NCI-H187 treated with DMSO at 0.1 percent for 48 hours (cell line): ENCODE results near the gene SLC66A2.
"Not testable (repeated sequence)": the region's sequence is repeated elsewhere in the genome, so short reads cannot be mapped to it uniquely, and the experiment has no call there.

Experiments
- DNase-seq: peaks from one replicate; lab custom pipeline; 2025; lab: John Stamatoyannopoulos, UW

The SLC66A2 gene

DNA sequence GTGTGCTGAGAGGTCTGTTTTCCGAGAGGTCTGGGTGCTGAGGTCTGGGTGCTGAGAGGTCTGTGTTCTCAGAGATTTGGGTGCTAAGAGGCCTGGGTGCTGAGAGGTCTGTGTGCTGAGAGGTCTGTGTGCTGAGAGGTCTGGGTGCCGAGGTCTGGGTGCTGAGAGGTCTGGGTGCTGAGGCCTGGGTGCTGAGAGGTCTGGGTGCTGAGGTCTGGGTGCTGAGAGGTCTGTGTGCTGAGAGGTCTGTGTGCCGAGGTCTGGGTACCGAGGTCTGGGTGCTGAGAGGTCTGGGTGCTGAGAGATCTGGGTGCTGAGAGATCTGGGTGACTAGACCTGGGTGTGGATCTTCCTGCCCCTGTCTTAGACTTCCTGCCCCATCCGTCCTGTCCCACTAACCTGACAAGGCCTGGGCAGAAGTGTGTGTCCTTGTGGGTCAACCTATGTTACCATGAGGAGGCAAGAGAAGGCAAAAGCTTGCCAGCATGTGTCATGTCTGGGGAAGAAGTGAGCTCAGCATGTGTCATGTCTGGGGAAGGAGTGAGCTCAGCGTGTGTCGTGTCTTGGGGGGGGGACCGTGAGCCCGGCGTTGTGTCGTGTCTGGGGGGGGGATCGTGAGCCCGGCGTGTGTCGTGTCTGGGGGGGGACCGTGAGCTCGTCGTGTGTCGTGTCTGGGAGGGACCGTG is 84.4 kb downstream of the SLC66A2 start:
- DNase-seq: no peak

DNA sequence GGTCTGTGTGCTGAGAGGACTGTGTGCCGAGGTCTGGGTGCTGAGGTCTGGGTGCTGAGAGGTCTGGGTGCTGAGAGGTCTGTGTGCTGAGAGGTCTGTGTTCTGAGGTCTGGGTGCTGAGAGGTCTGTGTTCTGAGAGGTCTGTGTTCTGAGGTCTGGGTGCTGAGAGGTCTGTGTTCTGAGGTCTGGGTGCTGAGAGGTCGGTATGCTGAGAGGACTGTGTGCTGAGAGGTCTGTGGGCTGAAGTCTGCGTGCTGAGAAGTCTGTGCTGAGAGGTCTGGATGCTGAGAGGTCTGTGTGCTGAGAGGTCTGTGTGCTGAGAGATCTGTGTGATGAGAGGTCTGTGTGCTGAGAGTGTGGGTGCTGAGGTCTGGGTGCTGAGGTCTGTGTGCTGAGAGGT is 85.5 kb downstream of the SLC66A2 start:
- not testable (repeated sequence) for DNase-seq

DNA sequence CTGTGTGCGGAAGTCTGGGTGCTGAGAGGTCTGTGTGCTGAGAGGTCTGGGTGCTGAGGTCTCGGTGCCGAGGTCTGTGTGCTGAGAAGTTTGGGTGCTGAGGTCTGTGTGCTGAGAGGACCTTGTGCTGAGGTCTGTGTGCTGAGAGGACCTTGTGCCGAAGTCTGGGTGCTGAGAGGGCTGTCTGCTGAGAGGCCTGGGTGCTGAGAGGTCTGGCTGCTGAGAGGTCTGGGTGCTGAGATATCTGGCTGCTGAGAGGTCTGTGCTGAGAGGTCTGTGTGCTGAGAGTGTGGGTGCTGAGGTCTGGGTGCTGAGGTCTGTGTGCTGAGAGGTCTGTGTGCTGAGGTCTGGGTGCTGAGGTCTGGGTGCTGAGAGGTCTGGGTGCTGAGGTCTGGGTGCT is 86.5 kb downstream of the SLC66A2 start:
- DNase-seq: not testable (repeated sequence)

DNA sequence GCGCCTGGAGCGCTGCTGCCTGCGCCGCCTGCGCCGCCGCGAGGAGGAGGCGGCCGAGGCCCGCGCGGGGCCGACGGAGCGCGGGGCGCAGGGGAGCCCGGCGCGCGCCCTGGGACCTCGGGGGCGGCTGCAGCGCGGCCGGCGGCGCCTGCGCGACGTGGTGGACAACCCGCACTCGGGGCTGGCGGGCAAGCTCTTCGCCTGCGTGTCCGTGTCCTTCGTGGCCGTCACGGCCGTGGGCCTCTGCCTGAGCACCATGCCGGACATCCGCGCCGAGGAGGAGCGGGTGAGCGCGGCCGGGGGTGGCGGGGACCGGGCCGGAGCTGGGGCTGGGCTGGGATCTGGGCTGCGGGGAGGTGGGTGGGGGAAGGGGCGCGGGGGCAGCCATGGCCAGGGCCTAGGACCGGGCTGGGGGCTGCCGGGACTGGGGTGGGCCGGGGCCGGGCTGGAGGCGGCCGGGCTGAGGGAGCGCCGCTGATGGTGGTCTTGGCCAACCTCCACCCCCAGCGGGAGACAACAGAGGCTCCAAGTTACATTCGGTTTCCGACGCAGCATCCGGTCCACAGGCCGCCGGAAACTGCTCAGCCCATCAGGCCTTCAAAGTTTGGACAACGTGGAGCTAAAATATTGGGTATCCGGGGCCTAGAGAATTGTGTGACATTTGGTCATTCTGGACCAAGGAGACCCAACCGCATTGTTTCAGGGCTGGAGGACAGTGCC is 87.3 kb downstream of the SLC66A2 start:
- DNase-seq: no peak

DNA sequence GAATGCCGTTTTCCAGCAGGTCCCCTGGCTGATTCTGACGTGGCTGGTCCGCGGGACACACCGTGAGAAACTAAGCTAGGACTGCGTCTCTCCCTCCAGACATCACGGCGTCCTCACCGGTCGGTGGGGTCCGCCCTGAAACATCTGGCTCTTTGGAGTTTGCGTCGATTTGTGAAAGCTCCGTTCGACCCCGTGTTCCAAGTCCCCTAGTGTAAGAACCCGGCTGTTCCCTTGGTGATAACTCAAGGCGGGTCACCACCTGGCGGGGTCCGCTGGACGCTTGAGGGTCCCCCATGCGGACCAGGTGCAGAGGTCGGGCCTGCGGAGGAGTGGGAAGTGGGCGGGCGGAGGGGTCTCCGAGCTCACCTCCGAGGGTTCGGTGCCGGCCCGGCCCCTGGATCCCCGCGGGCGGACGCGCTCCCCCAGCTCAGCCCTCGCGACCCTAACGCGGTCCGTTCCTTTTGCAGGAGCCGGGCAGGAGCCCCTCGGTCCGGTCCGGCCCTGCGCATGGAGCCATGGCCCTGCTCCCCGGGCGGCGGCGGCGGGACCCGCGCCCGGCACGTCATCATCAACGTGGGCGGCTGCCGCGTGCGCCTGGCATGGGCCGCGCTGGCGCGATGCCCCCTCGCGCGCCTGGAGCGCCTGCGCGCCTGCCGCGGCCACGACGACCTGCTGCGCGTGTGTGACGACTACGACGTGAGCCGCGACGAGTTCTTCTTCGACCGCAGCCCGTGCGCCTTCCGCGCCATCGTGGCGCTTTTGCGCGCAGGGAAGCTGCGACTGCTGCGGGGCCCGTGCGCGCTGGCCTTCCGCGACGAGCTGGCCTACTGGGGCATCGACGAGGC is 88.1 kb downstream of the SLC66A2 start:
- no peak for DNase-seq

DNA sequence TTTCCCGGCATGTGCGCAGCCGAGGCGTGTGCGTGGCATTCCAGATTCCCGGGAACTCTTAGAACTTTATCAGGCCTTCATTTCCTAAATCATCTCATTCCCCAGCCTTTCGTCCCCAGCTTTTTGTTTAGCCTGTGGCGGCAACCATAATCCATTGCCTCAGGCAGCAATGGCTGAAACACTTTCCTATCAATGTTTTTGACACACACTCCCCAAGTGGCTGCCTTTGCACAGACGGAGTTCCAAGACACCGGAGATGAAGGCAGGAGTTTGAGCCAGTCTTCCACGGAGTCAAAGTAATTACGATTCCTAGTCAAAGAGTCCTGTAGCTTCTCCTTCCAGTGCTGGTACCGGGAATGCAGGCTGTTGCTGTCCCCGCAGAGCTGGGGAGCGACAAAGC is 88.9 kb downstream of the SLC66A2 start:
- no peak for DNase-seq

DNA sequence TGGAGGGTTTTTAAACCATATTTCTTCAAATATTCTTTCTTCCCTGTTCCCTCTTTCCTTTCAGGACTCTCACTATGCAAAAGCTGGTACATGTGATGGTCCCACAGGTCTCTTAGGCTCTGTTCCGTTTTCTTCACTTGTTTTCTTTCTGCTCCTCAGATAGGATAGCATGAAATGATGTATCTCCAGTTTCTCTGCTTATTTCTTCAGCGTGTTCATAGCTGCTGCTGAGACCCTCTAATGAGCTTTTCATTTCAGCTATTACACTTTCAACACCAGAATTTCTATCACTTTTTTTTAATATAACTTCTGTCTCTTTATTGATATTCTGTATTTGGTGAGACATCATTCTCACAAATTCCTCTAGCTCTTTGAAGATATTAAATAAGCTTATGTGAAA is 89.8 kb downstream of the SLC66A2 start:
- no peak for DNase-seq

DNA sequence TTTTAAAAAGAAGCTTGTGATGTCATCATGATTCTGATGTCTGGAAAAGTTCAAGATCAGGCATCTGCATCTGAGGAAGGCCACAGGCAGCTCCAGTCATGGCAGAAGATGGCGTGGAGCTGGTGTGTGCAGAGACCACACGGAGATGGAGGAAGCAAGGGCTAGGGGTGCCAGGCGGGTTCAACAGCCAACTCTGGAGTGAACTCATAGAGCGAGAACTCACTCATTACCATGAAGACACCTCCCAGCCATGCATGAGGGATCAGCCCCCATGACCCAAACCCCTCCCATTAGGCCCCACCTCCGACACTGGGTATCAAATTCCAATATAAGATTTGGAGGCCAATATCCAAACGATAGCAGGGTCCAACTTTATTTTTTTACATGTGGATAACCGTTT is 92.1 kb downstream of the SLC66A2 start:
- no peak for DNase-seq

DNA sequence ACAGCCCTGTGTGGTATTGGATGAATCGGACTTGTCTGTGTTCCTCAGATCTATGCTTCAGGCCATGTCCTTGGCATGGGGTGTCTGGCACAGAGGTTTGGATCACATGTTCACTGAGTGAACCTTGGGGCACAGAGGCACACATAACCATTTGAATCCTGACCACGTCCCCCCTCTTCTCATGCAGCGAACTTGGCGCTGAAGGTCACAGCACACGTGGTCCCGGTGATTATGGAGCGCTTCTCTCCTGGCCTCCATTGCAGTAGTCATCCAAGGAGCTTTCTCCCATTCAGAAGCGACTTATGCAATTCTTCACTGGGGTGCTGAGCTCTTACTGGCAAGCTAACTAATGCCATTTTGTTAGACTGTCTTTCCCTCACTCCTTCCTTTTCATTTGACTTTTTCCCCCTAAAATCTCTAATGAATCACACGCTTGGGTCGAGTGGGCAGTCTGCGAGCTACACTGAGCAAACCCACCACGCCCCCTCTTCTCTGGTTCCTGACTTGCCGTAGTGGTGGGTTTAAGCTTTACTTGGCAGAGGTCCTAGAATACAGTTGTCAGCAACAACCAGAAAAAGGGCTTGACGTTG is 94.3 kb downstream of the SLC66A2 start:
- DNase-seq: no peak

DNA sequence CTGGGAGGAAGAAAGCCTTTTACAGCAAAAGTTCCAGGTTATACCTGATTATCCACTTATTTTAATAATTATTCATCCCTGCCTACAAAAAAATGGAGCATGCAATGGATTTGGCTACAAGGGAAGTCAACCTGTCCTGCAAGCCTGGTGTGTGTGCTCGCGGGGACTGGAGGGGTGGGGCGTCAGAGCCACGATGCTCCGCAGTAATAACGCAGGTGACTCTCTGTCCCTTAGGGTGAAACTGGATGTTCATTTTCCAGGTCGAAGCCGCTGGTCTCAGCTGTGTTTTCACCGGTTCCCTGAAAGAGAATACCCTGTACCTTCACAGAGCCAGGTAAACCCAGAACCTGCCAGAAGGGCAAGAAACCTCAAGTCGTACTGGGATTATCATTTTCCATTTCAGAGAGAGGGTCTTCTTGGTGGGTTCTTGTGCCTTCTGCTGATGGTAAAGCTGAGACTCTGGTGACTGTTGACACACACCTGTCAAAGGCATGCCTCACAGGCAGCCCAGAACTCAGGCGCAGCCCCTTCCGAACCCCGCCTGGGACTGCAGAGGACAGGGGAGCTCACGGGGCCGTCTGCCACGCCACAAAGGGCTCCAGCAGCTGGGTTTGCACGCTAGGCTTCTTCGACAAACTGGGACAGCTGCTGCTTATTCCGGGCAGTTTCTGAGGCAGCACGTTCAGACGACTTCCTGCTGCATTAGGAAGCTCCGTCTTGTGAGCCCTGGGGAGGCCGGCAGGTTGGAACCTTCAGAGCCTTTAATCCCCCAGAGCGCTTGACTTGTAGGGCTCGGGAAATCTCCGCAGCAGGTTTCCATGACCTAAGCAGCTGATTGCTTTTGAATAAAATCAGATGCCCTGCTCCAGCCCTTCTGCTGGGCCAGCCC is 95.1 kb downstream of the SLC66A2 start:
- DNase-seq: no peak

DNA sequence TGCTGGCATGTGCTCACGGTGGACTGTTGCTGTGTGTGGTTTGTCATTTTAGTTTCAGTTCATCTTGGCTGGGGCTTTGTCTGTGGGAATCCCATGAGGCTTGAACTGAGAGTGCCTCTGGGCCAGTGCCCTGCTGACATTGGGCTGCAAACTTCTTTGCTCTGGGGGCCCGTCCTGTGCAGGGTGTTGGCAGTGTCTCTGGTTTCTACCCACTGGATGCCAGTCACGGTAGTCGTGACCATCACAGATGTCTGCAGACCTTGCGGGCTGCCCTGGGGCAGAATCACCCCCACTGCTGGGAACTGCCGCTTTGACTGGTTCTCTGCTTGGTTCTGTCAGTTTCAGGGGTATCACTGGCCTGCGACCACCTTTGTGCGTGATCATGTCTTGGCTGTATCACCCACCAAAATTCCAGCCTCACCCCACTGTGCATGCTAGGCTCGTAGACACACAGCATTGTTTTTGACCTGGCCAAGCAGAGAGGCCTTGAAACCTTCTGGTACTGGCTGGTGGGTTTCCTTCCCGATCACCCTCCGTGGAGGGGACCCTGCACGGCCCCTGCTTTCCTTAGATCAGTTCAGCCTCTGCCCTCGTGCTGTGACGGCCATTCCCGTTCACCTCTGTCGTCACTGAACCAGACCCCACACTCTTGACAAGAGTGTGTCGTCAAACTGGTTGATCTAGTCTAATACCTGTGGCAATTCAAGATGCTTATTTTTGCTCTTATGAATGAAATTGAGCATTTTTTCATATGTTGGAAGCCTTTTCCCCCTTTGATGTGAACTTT is 96.1 kb downstream of the SLC66A2 start:
- DNase-seq: no peak

DNA sequence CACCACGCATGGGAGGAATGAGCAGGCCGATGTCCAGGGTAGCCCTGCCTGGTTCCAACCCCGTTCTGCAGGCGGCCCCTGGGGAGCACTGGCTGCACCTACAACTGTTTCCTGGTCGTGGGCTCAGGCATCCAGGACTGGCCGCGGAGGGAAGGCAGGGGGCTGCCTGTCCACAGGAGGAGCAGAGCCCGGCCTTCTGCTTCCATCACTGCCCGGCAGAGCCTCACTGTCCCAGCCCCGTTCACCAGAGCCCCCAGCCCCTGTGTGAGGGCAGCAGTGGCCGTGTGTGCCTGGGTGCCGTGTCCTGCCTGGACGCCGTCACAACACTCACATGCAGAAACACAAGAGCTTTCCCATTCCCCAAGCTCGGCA is 97.5 kb downstream of the SLC66A2 start:
- no peak for DNase-seq

DNA sequence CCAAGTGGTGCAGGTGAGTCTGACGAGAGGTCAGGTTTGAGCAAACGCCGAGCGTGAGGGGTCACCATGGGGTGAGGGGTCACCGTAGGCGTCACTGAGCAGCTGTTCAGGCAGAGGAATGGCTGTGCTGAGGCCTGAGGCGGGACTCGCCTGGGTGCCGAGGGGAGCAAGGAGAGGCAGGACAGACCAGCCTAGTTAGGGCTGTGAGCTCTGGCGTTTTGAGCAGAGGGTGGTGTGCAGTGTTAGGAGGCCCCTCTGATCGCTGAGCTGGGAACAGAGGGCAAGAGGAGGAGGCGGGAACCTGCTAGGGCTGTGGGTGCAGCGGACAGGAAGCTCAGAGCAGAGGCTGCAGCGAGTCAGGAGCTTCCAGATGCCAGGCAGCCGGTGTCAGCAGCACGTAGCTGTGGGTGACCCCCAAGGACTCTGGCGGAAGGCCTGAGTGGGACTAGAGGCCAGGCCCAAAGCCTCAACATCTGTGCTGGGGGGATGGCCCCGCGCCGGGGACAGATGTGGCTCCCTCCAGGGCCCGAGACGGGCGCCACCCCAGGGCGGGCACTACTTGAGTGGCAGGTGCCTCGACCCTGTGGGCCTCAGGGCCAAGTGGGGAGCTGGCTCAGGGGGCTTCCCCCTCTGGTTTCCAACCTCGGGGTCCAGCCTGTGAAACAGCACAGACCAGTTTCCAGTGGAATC is 98.0 kb downstream of the SLC66A2 start:
- DNase-seq: no peak

DNA sequence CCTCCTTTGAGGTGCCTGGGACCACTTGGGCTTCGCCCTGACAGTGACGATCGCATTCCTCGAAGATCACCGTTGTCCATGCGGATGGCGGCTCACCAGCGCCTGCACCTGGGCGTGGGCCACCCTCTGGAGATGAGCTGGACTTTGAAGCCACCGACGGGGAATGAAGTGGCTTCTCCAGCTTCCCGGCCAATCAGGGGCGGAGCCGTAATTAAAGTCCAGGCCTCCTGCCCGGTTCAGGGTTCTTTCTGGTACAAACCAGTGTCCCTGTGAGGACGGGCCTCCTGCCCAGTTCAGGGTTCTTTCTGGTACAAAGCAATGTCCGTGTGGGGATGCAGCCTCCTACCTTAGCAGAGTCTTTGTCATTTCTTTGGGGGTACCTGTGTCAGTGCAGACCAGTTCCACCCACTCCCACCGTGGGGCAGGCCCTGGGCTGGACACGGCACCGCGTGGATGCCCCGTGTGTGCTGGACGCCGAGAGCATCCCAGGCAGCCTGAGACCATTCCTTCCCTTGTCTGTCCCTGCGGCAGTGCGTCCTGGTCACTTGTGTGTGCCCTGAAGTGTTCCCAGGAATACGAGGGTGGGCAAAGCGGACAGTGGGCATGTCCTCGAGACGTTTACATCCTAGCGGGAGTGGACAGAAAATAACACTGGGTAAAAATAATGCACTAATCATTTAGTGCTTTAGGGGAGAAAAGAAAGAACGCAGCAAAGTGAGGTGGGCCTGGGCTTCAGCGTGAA is 98.7 kb downstream of the SLC66A2 start:
- DNase-seq: no peak
